NCI-H1048 (cell line): ENCODE results near the gene GSTT4.
"Not testable (repeated sequence)": the region's sequence is repeated elsewhere in the genome, so short reads cannot be mapped to it uniquely, and the experiment has no call there.

Experiments
- DNase-seq: peaks from one replicate; lab custom pipeline; 2025; lab: John Stamatoyannopoulos, UW

The GSTT4 gene

GRCh38 chr22:23952794-23953405, 52.4 kb downstream of the GSTT4 start:
- not testable (repeated sequence) for DNase-seq

- not testable (repeated sequence) for DNase-seq
Measured at GRCh38 chr22:23951383-23951782, 53.9 kb downstream of the GSTT4 start.

GRCh38 chr22:23949764-23950163, 55.5 kb downstream of the GSTT4 start:
- DNase-seq: not testable (repeated sequence)
